ENCODE results near the gene PRB3. TPM values are rescaled to one million over a fixed set of nuclear protein-coding genes. Genes with fewer than 3 reads are reported as not detected.

PRB3 gene
- total RNA-seq (not detected), polyA plus RNA-seq (under 1 TPM in 2 of 3 donors, not detected in 1; 0.19 to 0.35 TPM)
- long read RNA-seq, donor 1 = 0 reads
- long read RNA-seq, donor 2 = 0 reads

DNA sequence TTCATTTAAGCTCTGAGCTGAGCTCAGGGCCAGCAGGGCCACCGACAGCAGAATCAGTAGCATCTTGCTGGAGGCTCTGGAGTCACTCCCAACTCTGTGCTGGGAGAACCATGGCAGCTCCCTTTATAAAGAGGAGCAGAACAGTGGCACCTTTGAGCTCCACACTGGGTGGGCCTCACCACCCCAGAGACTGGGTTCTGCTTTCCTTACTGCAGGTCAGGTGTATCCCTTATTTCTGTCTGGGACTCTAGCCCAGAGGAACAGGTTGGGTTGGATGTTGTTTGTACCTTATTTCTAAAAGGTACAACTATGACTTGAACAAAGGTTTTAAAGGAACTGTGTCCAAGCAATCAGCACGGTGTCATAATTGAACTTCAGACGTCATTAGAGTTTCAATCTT lies at the start of gene PRB3:
Gene PRB3 (minus strand): TSS at position 101 of the 400 bp plus-strand sequence. CDS start 38 bp downstream, at position 63.
- intact Hi-C loops (cut with DNase I; ENCODE audit: low total_unique reads) = no loop called here
- Histone ChIP-seq H3K9me3 (no peaks in the 10 kb centered on the region), H3K4me3 (no peak within 1 kb of the TSS), H3K27me3 (replicated peaks in 1 of 7) (no peaks in the 10 kb centered on the region), H3K36me3 (no peaks in the 10 kb centered on the region), H3K4me1 (no peaks in the 10 kb centered on the region), H3K27ac (no peak within 1 kb of the TSS)
- TF ChIP-seq POLR2A (IDR thresholded peaks at IDR 0.05) (no peak), POLR2AphosphoS5 (IDR thresholded peaks at IDR 0.05) (no peak)
- TF ChIP-seq, protein P1, sequence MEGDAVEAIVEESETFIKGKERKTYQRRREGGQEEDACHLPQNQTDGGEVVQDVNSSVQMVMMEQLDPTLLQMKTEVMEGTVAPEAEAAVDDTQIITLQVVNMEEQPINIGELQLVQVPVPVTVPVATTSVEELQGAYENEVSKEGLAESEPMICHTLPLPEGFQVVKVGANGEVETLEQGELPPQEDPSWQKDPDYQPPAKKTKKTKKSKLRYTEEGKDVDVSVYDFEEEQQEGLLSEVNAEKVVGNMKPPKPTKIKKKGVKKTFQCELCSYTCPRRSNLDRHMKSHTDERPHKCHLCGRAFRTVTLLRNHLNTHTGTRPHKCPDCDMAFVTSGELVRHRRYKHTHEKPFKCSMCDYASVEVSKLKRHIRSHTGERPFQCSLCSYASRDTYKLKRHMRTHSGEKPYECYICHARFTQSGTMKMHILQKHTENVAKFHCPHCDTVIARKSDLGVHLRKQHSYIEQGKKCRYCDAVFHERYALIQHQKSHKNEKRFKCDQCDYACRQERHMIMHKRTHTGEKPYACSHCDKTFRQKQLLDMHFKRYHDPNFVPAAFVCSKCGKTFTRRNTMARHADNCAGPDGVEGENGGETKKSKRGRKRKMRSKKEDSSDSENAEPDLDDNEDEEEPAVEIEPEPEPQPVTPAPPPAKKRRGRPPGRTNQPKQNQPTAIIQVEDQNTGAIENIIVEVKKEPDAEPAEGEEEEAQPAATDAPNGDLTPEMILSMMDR (IDR thresholded peaks at IDR 0.05 in 8 of 11, conservative IDR thresholded peaks at IDR 0.05 in 3 of 11) = no peak
- WGBS, 5 donors = 83 to 97% (median 89%) methylated on average over 3 of the region's 3 CpGs
- DNase-seq = no peak

GRCh38 chr12:11310336-11310735 lies 40.8 kb upstream of the PRB3 start, which contains the start of gene PRB4:
TSS of gene PRB4 (minus strand) at chr12:11310436. CDS start at chr12:11310398, 38 bp downstream.
- TF ChIP-seq, protein P1 (IDR thresholded peaks at IDR 0.05 in 8 of 11, conservative IDR thresholded peaks at IDR 0.05 in 3 of 11) = no peak
- TF ChIP-seq POLR2A (IDR thresholded peaks at IDR 0.05) = no peak
- TF ChIP-seq POLR2AphosphoS5 (IDR thresholded peaks at IDR 0.05) = no peak
- no peak for DNase-seq
- Histone ChIP-seq H3K4me3 (no peak within 1 kb of the TSS), H3K9me3 (peaks cover 0 to 3% (median 0%) of the 10 kb centered on the region in 8 donors), H3K36me3 (no peaks in the 10 kb centered on the region), H3K4me1 (no peaks in the 10 kb centered on the region), H3K27me3 (replicated peaks in 1 of 7) (no peaks in the 10 kb centered on the region), H3K27ac (no peak within 1 kb of the TSS)
- WGBS, 5 donors = 75 to 89% (median 81%) methylated on average over 3 of the region's 3 CpGs
- intact Hi-C loops (cut with DNase I; ENCODE audit: low total_unique reads) = no loop called here

- Histone ChIP-seq H3K4me3 (no peak overlapping the region), H3K27ac (no peak overlapping the region), H3K36me3 (no peaks in the 10 kb centered on the region), H3K27me3 (replicated peaks in 1 of 7) (no peaks in the 10 kb centered on the region), H3K4me1 (no peaks in the 10 kb centered on the region), H3K9me3 (peaks cover 0 to 10% (median 0%) of the 10 kb centered on the region in 8 donors)
- no peak for DNase-seq
- WGBS, 5 donors = 67 to 89% (median 84%) methylated on average over 2 of the region's 2 CpGs
- TF ChIP-seq POLR2A (IDR thresholded peaks at IDR 0.05) (no peak), POLR2AphosphoS5 (IDR thresholded peaks at IDR 0.05) (no peak)
- TF ChIP-seq, protein P1 (IDR thresholded peaks at IDR 0.05 in 8 of 11, conservative IDR thresholded peaks at IDR 0.05 in 3 of 11) = no peak
- intact Hi-C loops (cut with DNase I; ENCODE audit: low total_unique reads) = no loop called here
Observed at GRCh38 chr12:11307143-11307542, 37.6 kb upstream of the PRB3 start.

DNA sequence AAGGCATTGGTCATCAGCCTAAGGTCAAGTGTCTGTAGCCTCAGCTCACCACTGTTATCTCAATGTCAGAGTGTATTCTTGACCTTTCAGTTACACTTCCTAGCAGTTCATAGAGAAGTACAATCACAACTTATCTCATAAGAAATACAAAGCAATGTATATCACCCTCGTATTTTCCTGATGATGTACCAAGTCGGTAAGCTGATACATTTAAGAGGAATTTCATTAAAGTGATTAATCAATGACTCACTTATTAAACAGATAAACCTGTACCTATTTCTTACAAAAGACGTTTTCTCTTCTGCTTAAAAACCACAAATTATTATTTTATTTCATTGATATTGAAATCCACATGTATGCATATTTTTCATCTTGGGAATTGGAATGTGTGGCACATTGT lies 3.9 kb upstream of the PRB3 start:
- H3K27ac ChIP-seq = no peak overlapping the region
- no peaks in the 10 kb centered on the region for H3K9me3 ChIP-seq
- intact Hi-C loops (cut with DNase I; ENCODE audit: low total_unique reads) = no loop called here
- H3K36me3 ChIP-seq = no peaks in the 10 kb centered on the region
- TF ChIP-seq POLR2AphosphoS5 (IDR thresholded peaks at IDR 0.05) (no peak), POLR2A (IDR thresholded peaks at IDR 0.05) (no peak)
- TF ChIP-seq, protein P1 (IDR thresholded peaks at IDR 0.05 in 8 of 11, conservative IDR thresholded peaks at IDR 0.05 in 3 of 11) = no peak
- no peak for DNase-seq
- no peak overlapping the region for H3K4me3 ChIP-seq
- H3K27me3 ChIP-seq (replicated peaks in 1 of 7) = no peaks in the 10 kb centered on the region
- no peaks in the 10 kb centered on the region for H3K4me1 ChIP-seq
- WGBS, 5 donors = 63 to 79% (median 71%) methylated on average over 3 of the region's 3 CpGs

Measured in spleen (tissue), 13 donors.